ENCODE measurements around the gene HDAC9.

Gene HDAC9

GRCh38 chr7:18524248-18524647 lies 28.7 kb downstream of the HDAC9 start:
- no peak for DNase-seq (ENCODE audit: low read depth in 3 of 3)

- DNase-seq (ENCODE audit: low read depth in 3 of 3), result no peak
Measured at GRCh38 chr7:18526368-18526878, 30.9 kb downstream of the HDAC9 start.

GRCh38 chr7:18529239-18529638 lies 33.7 kb downstream of the HDAC9 start:
- no peak for DNase-seq (ENCODE audit: low read depth in 3 of 3)

GRCh38 chr7:18530224-18531179 lies 35.0 kb downstream of the HDAC9 start:
- DNase-seq (ENCODE audit: low read depth in 3 of 3), result no peak

- no peak for DNase-seq (ENCODE audit: low read depth in 3 of 3)
Measured at GRCh38 chr7:18531539-18531938, 36.0 kb downstream of the HDAC9 start.

- no peak for DNase-seq (ENCODE audit: low read depth in 3 of 3)
Measured at GRCh38 chr7:18532813-18533212, 37.3 kb downstream of the HDAC9 start.

DNA sequence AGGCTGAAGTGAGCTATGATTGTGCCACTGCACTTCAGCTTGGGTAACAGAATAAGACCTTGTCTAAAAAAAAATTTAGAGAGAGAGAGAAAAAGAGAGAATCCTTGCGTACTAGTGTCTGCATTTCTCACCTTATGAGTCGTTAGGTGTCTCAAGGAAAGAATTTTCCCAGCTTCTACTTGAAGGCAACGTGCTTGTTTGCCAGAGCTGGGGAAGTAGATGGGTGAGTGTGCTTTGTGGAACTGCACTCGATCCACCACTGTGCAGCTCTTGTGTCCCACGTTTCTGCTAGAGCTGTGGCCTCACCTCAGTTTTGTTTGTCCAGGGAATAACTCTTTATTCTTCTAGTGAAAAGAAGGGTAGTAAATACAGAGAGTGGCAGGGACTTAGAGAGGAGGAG lies 38.9 kb downstream of the HDAC9 start:
- DNase-seq (ENCODE audit: low read depth in 3 of 3), result no peak

DNA sequence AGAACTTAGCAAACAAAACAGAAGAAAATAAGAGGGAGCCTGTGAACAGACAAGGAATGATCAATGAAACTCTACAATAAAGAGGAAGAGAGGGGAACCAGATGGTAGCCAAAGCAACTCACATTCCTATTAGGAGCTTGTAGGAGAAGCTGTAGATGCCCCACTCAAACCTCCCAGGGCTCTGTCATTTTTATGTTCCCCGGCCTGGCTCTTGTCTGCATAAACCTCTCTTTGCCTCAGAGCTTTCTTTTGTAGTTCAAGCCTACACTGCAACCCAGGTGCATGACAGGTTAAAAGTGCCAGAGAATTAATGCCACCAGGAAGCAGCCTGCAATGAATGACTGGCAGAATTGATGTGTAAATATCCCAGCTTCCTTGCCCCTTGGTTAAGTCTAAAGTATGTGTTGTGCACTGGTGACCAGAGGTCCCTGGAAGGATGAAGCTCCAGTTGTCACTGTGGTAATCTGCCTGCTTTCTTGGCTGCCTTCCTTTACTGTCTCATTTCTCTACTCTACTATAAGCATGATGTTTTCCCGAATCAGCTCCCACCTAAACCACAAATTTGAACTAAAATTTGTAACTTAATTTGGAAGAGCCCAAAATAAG lies 40.4 kb downstream of the HDAC9 start:
- DNase-seq (ENCODE audit: low read depth in 3 of 3), result no peak

GRCh38 chr7:18536486-18536885 lies 40.9 kb downstream of the HDAC9 start:
- no peak for DNase-seq (ENCODE audit: low read depth in 3 of 3)

- DNase-seq (ENCODE audit: low read depth in 3 of 3), result no peak
Measured at GRCh38 chr7:18538554-18539250, 43.2 kb downstream of the HDAC9 start.

- DNase-seq (ENCODE audit: low read depth in 3 of 3), result no peak
Measured at GRCh38 chr7:18540396-18540795, 44.8 kb downstream of the HDAC9 start.

DNA sequence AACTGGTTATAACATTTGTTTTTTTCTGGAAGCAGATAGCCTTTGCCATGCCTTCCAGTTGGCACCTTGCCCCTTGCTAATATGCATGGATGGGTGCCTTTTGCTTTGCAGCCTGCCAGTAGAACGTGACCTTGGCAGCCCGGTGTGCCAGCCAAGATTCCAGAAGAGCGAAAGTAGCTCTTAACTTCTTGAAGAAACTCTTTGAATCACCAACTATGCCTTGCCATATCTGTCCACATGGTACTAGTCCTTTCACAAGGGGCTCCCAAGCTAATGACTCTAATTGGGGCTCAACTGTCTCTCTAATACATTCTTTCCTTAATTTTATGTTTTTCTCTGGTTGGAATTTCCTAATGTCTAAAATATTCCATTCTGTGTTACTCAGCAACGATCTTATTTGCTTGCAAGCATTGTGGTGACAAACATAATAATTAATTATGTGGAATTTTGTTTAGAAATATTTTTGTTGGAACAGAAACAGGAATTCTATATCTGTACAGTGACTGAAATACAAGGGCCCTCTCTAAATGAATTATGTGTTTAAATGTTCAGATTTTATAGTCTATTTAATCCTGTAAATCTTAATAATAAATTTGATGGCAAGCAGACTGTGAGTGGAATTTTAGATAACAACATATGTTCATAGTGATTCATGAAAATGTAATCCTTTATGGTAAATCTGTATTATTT lies 45.8 kb downstream of the HDAC9 start:
- no peak for DNase-seq (ENCODE audit: low read depth in 3 of 3)

- DNase-seq (ENCODE audit: low read depth in 3 of 3), result no peak
Measured at GRCh38 chr7:18541871-18542212, 46.3 kb downstream of the HDAC9 start.

DNA sequence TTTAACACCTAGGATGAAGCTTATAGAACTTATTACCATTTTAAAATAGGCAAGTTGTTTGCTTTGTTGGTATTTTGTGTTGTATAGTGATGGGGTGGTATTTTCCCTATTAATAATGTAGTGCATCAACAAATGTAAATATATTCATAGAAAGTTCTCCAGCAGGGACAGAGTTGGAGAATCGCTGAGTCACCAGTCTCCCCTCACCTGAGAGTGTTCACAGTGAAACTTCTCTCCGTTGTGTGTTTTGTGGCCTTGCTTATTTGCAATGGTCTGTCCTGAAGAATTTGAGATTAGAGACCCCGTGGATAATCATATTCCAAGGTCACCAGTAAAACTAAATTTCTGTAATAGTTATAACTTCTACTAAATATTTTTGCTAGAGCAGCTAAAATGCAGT lies 51.0 kb downstream of the HDAC9 start:
- no peak for DNase-seq (ENCODE audit: low read depth in 3 of 3)

GRCh38 chr7:18547509-18548187 lies 52.1 kb downstream of the HDAC9 start:
- no peak for DNase-seq (ENCODE audit: low read depth in 3 of 3)

DNA sequence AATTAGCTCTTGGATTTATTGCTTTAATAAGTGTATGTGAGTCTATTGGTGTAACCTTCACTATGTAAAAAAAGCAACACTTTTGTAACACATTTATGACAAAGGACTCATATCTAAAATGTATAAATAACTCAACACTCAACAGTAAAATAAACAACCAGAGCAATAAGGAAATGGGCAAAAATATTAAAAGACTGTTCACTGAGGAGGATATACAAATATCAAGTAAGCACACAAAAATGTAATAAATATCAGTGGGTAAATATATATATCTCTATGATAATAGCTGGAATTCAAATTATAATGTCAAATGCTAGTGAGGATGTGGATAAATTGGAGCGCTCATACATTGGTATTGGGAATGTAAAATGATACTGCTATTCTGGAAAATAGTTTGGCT lies 53.0 kb downstream of the HDAC9 start:
- no peak for DNase-seq (ENCODE audit: low read depth in 3 of 3)

GRCh38 chr7:18550574-18550973 lies 55.0 kb downstream of the HDAC9 start:
- no peak for DNase-seq (ENCODE audit: low read depth in 3 of 3)

DNA sequence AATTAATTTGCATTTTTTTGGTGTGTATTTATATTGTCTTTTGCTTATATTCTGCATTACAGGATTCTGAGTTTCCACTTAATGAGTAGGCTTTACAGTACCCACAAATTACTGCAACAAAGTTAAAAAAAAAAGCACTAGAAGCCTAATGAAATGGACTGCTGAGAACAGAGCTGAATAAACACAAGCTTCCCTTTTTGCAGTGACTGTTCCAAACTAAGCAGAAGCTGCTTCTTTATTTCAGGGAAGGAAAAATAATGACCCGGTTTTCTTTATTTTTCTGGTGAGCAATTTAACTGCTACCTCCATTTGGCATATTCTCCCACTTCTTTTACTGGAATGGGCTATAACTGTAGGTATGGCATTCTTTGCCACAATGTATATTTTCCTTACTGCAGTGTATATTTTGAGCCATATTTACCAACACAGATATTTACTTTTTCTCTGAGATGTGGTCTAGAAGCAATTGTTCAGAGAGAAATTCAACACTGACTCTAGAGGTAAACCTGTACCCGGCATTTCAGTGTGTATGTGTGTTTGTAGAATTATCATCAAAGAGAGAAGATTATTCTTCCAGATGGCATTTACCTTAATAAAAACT lies 56.9 kb downstream of the HDAC9 start:
- no peak for DNase-seq (ENCODE audit: low read depth in 3 of 3)

DNA sequence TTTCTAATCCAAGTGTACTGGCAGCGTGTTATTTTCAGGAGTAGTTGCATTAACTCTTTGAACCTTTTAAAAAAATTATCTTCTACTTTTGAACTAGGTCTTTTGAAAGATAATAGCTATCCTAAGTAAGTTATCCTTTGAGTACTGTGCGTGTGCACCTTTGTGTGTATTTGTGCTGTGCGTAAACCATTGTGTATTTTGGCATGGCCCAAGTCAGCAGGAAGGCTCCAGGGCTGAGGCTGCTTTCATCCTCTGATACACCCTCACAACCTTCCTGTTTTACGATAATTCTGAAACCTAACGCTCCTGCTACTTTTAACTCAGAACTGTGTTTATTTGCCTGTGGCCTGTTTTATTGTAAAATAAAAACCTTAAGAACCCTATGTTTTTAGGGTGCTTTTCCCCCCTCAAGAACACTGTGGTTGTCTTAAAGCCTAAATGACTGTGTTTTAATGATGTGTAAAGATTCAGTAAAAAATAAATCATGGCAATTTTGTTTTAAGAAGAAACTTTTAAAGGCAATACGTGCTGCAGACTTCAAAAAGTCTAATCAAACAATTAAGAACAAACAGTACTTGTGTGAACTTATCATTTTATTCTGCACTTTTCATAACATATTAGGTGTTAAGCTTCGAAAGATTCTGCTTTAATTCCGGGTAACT lies 57.5 kb downstream of the HDAC9 start:
- DNase-seq (ENCODE audit: low read depth in 3 of 3), result no peak

GRCh38 chr7:18553605-18554003 lies 58.1 kb downstream of the HDAC9 start:
- no peak for DNase-seq (ENCODE audit: low read depth in 3 of 3)
